Hepatocyte (in vitro differentiated cells): ENCODE data around the gene SMARCD2.

Experiments
- EZH2 ChIP-seq: fragments of 200-600 bp; sonication (generic); IDR thresholded peaks from 2 replicates; pipeline ENCODE4 v1.6.1; 2016; ENCODE audit warnings: antibody characterized with exemption, mild to moderate bottlenecking, borderline replicate concordance
- EZH2phosphoT487 ChIP-seq: fragments of 200-600 bp; sonication (generic); IDR thresholded peaks from one replicate; pipeline ENCODE4 v1.6.1; 2018; ENCODE audit warnings: antibody characterized with exemption, mild to moderate bottlenecking, low read depth, moderate library complexity; ENCODE audit not compliant: unreplicated experiment, severe bottlenecking
- TF ChIP-seq, protein P1 (sequence below): fragments of 200-600 bp; sonication (generic); IDR thresholded peaks from 2 replicates; pipeline ENCODE4 v1.5.1; 2016; ENCODE audit warnings: antibody characterized with exemption, mild to moderate bottlenecking; ENCODE audit not compliant: poor library complexity

DNA sequence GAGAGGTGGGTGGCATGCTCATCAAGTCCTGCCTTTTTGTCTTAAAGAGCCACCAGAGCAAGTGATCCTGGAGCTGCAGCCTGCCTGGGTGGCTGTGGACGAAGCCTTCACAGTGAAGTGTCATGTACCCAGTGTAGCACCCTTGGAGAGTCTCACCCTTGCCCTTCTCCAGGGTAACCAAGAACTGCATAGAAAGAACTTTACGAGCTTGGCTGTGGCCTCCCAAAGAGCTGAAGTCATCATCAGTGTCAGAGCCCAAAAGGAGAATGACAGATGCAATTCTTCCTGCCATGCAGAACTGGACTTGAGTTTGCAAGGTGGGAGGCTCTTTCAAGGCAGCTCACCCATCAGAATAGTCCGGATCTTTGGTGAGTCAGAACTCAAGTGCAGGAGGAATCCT is 16.8 kb upstream of the SMARCD2 start:
- TF ChIP-seq, protein P1, sequence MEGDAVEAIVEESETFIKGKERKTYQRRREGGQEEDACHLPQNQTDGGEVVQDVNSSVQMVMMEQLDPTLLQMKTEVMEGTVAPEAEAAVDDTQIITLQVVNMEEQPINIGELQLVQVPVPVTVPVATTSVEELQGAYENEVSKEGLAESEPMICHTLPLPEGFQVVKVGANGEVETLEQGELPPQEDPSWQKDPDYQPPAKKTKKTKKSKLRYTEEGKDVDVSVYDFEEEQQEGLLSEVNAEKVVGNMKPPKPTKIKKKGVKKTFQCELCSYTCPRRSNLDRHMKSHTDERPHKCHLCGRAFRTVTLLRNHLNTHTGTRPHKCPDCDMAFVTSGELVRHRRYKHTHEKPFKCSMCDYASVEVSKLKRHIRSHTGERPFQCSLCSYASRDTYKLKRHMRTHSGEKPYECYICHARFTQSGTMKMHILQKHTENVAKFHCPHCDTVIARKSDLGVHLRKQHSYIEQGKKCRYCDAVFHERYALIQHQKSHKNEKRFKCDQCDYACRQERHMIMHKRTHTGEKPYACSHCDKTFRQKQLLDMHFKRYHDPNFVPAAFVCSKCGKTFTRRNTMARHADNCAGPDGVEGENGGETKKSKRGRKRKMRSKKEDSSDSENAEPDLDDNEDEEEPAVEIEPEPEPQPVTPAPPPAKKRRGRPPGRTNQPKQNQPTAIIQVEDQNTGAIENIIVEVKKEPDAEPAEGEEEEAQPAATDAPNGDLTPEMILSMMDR, result no peak
- TF ChIP-seq EZH2 (no peak), EZH2phosphoT487 (no peak)
